Stimulated activated CD4-positive, alpha-beta T cell treated with anti-CD3 and anti-CD28 coated beads, Interleukin-12 subunit alpha, Interleukin-12 subunit beta, amount 100 ng/mL, for 24 hours (primary cell): ENCODE measurements around the gene FGFRL1.
"Not testable (repeated sequence)": the region's sequence is repeated elsewhere in the genome, so short reads cannot be mapped to it uniquely, and the experiment has no call there.

Experiments used
- DNase-seq, 2 experiments: peaks; one replicate each; pipeline ENCODE4 v3.0.0-alpha.2; 2020; ENCODE audit warnings: low read depth in 2 of 2

The FGFRL1 gene

DNA sequence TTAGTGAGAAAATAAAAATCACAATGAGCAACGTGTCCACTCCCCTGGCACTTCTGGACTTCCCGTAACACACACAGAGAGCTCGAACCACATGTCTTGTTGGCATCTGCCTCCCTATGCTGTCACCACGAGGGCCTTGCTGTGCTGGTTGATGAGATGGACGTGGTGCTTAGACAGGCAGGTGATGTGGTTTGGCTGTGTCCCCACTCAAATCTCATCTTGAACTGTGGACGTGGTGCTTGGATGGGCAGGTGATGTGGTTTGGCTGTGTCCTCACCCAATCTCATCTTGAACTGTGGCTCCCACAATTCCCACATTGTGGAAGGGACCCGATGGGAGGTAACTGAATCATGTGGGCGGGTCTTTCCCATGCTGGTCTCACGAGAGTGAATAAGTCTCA lies 40.0 kb downstream of the FGFRL1 start:
- DNase-seq, result no peak

DNA sequence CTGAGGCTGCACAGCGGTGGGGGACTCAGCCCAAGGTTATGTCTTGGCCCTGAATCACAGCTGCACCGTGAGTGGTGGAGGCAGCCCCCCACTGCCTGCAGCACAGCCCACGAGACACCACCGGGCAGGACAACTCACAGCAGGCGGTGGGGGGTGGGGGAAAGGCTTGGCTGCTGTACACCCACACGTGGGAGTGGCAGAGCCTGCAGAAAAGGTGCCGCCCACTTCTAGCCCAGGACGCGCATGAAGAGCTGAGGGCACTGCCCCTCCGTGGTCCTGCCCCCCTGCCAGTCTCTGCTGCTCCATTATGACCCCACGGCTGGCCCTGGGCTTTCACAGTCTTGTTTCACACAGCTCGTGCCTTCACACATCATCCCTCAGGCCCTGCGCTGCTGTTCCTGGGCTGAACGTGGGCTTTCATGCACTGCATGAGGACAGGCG lies 40.8 kb downstream of the FGFRL1 start:
- no peak for DNase-seq

DNA sequence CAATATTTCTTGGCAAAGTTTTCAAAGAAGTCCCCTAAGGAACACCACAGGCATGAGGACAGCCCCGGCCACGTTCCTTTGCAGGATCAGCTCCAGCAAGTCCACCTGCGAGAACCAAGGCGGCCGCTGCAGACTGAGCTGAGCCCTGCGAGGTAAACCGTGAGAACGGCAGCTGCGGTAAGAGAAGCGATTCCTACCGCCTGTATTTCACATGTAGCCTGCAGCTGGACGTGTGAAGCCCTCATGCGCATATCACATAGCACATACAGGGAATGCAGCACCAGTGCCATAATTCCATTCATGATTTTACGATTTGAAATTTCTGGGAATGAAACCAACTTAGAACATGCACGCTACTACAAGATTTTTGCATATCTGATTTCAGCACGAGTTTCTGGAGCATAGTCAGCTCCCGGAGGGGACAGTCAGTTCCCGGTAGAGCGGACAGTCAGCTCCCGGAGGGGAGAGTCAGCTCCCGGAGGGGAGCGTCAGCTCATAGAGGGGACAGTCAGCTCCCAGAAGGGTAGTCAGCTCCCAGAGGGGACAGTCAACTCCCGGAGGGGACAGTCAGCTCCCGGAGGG lies 41.7 kb downstream of the FGFRL1 start:
- DNase-seq, result no peak

DNA sequence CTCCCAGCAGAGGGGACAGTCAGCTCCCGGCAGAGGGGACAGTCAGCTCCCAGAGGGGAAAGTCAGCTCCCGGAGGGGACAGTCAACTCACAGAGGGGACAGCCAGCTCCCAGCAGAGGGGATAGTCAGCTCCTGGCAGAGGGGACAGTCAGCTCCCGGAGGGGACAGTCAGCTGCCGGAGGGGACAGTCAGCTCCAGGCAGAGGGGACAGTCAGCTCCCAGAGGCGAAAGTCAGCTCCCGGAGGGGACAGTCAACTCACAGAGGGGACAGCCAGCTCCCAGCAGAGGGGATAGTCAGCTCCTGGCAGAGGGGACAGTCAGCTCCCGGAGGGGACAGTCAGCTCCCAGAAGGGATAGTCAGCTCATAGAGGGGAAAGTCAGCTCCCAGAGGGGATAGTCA lies 42.5 kb downstream of the FGFRL1 start:
- not testable (repeated sequence) for DNase-seq

DNA sequence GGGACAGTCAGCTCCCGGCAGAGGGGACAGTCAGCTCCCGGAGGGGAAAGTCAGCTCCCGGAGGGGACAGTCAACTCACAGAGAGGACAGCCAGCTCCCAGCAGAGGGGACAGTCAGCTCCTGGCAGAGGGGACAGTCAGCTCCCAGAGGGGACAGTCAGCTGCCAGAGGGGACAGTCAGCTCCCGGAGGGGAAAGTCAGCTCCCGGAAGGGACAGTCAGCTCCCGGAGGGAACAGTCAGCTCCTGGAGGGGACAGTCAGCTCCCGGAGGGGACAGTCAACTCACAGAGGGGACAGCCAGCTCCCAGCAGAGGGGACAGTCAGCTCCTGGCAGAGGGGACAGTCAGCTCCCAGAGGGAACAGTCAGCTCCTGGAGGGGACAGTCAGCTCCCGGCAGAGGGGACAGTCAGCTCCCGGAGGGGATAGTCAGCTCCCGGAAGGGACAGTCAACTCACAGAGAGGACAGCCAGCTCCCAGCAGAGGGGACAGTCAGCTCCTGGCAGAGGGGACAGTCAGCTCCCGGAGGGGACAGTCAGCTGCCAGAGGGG lies 43.3 kb downstream of the FGFRL1 start:
- not testable (repeated sequence) for DNase-seq

DNA sequence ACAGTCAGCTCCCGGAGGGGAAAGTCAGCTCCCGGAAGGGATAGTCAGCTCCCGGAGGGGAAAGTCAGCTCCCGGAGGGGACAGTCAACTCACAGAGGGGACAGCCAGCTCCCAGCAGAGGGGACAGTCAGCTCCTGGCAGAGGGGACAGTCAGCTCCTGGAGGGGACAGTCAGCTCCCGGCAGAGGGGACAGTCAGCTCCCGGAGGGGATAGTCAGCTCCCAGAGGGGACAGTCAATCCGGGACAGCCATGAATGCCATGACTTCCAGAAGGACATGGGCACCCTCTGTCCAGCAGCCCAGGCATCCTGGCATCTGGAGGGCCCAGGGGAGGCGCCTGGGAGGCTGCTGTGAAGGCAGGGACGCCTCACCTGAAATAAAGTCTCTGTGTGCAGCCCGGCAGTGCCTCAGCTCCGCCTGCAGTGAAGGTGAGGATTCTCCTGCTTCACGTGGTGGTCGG lies 43.8 kb downstream of the FGFRL1 start:
- not testable (repeated sequence) for DNase-seq

DNA sequence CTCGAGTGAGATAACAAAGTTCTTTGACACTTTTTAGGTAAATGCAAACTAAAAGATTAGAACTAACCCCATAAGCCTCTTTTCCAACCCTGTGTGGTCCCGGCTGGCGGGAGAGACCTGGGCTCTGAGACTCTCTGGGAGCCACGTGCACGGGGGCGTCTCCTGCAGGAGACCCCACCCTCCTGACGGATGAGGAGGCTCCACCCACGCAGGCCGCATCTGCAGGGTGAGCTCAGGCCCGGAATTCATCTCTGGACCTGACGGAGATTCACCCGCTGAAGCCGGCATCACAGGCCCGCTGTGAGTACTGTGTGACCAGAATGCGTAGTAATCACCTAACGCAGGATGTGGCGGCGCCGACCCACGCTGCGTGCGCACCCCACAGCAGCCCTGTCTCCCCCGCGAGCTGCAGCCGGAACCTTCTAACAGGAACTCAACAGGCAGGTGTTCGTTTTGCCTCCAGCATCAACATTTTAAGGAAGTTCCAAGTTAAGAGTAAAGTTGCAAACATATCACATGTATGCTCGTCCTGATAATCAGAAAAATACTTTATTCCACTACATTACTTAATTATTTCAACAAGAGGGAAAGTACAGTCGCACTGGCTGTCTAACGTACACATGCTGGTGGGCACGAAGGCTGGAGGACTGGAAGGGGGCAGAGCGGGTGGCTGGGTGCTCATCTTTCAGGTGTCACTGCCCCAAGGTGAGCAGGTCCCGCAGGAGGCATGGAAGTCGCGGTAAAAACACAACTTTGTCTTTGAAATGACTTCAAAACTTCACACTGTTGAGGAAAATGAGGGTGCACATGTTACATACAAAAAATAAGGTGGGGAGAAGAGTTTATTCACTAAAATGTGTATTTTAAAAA lies 44.5 kb downstream of the FGFRL1 start:
- DNase-seq, result peak; percentile 48 to 62

DNA sequence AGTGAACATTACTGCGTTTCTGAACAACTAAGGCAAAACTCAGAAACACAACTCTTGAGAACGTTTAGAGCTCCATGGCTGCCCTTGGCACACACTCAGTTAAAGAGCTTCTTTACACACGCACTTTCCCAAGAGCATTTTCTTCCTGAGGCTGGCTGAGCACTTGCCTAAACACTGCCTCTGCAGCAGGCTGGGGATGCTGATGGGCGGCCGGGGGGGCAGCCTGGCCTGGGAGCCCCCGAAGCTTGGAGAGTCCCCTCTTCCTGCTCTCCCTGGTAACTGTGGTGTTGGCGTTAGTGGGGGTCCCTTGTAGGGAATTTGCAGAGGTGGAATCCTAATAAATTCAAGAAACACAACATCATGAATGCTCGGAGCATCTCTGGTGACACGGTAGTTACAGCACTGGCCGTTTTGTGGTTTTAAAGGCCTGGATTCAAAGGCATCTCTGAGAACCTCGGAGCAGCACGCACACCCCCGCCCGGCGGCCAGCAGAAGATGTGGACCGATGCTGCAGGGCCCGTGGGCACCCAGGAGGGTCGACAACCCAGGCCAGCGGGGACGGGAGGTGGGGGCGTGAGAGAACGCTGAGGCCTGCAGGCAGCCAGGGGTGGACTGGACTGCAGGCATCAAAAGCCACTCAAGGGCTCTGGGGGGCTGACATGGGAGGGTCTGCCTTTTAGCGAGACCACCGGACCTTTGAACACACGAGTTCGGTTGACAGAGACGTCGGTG lies 45.4 kb downstream of the FGFRL1 start:
- DNase-seq, result no peak

DNA sequence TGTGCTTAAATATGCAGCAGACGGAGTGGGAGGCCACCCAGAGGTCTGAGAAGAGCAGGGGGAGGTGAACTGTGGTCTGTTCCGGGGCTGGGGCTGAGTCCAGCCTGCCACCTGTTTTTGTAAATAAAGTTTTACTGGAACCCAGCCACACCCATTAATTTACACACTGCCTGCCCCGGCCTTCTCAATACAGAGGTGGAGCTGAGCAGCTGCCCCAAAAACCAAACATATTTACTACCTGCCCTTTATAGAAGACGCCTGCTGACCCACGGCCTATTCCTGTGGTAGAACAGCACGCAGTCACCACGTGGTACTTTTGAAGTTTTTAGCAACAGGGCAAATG lies 45.9 kb downstream of the FGFRL1 start:
- DNase-seq, result no peak

DNA sequence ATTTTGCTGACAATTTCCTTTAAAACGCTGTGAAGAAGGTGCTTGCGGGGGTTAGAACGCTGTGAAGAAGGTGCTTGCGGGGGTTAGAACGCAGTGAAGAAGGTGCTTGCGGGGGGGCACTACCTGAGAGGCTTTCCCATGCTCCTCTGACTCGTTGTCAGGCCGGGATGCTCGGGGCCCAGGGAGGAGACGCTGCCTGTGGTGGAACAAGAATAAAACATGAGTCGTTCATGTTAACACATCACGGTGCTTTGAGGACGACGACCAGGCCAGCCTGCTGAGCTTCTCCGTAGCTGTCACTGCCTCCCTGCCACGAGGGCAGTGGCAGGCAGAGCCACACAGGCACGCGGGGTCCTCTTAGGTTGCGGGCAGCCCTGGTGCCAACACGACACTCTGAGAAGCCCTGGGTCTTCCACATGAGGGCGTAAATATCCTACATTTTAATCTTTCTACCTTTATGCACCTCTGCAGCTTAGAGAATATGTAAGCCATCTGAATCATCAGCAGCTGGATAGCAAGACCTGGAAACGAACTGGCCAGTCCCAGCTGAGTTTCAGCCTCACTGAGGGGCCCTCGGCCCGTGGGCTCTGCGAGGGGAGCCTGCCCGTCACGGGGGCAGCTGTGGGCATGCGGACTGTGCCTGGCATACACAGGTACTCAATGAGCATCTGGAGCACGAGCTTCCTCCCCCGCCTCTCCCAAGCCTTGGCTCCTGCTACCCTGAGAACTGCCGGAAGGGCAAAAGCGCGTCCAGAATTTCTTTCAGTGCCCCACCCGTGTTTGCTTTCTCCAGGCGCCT lies 47.0 kb downstream of the FGFRL1 start:
- no peak for DNase-seq

DNA sequence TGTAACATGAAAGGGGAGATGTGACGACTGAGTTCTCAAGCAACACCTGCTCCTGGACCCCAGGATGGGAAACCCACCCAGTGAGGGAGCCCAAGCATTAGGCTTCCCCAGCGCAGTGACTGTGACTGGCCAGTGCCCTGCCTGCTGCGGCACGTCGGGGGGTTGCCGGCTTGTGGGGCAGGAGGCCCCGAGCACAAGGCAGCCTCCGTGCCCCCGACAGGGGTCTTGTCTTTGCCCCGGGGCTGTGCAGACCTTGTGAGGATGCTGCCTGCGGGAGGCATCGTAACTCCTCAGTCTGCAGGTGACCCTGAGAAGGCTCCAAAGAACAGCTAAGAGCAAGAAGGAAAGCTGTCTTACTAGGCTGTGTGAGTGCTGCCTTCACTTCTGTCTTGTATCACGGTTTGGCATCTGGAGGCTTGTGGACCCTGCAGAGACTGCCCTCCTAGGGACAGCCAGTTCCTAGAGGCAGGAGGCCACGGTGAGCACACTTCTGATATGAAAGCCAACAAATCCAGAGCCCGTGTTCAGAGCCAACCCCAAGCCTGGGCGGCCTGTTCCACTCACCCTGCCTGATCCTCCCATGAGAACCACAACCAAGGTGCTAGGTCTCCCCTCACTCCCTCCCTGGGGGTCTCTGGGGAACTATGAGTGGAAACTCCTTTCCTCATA lies 47.7 kb downstream of the FGFRL1 start:
- DNase-seq, result no peak

DNA sequence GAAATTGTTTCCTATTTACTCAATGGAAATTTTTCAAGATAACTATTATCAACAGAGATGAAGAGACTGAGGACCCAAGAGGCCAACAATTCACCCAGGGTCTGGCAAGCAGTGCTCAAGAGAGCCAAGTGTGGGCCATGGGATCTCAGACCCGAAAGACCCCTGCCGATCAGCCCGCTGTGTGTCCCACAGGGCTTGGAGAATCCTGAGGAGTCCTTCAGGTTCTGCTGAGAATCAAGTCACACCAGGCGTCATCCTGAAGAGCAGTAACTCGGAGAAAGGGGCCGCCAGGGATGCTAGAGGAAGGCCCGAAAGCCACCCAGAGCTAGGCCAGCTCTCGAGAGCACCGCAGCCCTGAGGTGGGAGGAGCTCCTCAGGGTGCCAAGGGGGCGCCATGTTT lies 48.7 kb downstream of the FGFRL1 start:
- DNase-seq, result no peak

DNA sequence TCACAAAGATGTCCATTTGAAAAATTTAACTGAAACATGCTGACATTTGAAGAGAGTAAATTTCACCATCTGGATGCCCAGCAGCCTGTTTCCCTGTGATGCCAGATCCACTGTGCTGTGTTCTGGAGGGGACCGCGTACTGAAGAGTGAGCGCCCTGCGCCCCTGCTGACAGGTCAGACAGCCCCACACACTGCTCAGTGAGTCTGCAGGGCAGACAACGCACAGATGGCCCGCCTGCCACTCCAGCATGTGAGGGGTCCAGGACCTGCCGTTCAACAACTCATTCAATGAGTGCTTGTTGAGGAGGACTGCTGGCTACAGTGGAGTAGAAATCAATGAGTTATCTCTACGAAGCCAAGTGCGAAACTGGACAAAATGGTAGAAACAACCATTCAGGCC lies 49.2 kb downstream of the FGFRL1 start:
- DNase-seq, result no peak

DNA sequence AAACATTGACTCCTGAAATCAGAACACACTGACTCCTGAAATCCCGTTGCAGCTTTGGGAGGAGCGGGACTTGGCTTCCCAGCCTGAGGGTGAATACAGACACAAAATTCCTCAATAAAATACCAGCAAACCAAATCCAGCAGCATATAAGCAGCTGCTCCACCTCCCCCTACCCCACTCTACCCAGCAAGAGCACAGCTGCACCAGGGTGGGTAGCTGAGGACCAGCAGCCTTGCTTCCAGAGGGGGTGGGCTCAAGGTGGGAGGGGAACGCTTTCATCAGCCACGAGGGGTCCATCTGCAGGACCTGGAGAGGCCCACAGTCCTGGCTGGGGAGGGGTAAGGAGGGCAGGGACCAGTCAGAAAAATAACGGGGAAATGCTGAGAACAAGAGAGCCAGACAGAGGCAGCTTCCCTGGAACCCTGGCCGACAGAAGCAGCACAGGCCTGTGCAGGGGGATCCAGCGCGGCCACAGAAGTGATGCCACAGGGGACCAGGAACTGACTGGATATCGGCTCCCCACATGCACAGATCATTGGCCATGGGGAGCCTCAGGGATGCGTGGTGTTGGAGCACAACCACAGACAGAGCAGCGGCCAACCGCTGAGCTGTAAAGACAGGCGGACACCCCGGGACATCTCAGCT lies 49.8 kb downstream of the FGFRL1 start:
- no peak for DNase-seq

DNA sequence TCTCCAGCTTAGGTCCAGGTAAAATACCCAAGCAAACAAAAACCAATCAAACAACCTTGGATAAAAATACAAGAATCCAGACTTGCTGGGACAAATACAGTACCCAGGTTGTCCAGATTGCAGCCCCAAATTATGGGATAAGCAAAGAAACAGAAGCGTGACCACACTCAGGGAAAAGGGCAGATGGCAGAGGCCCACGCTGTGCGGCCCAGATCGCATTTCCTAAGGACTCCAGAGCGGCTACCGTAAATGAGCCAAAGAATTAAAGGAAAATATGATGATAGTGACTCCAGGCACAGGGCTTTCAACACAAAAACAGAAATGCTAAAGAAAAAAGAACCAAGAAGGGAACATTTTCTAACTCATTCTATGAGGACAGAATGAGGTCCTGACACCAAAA lies 50.3 kb downstream of the FGFRL1 start:
- DNase-seq, result no peak

DNA sequence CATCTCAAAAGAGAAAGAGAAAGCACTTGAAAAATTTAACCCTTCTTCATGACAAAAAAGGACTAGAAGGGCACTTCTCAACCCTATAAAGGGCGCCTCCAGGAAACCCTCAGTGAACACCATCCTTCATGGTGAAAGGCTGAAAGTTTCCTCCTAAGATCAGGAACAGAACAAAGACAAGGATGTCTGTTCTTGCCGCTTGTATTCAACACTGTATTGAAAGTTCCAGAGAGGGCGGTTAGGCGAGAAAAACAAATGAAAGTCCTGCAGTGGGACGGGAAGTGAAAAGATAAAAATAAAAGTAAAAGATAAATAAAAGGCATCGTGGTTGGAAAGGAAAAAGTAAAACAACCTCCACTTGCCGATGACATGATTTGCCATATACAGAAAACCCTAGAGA lies 51.0 kb downstream of the FGFRL1 start:
- DNase-seq, result no peak

DNA sequence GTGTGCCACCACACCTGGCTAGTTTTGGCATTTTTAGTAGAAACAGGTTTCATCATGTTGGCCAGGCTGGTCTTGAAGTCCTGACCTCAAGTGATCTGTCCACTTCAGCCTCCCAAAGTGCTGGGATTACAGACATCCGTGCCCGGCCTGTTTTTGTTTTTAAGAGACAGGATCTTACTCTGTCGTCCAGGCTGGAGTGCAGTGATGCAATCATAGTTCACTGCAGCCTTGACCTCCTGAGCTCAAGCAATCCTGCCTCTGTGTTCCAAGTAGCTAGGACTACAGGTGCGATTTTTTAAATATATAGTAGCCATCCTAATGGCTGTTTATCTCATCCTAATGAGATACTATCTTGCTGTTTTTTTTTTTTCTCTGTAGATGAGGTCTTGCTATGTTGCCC lies 54.3 kb downstream of the FGFRL1 start:
- DNase-seq, result no peak

DNA sequence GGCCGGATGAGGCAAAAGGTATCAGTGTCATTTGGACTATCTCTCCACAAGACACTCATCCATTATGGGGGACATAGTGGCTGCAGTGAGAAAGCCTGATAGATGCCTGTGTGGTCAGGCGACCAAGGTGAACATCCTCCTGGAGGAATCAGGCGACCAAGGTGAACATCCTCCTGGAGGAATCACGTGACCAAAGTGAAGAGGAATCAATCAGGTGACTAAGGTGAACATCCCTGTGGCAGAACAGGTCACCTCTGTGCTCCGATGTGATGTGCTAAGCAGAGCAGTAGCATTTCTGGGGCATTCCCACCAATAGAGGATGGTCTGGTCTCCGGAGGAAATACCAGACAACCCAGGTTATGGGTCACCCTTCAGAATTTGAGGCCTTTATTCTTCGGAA lies 58.0 kb downstream of the FGFRL1 start:
- DNase-seq, result no peak

DNA sequence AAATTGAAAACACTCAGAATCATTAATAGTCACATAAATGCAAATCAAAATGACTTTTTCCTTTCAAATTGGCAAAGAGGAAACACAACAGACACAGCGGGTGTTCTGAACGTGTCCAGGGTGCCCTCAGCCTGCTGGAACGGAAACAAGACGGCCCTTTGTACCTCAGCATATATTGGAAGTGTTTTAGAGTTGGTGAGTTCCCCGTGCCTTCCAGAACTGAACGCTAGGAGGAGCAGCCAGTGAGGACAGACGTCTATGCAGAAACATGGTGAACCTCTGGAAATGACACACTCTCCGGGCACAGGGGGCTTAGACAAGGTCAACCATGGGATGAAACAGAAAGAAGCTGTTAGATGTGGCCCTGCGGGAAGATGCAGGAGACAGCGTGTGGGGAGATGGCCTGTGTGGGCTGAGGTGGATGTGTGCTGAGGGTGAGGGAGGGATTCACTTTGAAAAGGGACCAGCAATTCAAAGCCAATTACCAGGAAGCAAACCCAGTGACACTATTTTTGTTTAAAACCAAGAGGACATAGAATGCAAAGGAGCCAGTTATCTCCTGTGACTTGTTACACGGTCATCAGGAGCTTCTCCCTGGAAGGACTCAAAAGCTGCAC lies 61.5 kb downstream of the FGFRL1 start:
- peak in 1 of 2 experiments; percentile 42 for DNase-seq

DNA sequence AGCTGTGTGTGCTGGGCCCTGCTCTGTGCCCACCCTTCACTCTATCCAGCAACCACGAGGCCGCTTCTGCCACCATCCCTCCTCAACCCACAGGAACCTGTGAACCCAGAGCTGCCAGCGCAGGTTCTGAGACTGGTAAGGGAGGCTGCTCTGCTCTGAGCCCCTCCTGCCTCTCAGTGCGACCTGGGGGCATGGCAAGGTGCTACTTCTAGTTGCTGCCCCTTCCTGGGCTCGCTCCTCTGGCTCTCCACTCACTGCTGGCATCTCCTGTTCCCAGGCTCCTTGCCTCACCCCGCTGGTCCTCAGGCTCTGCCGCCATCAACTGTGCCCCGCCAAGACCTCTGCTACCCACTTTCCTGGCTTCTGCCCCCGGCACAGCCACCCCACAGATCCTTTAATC lies 62.7 kb downstream of the FGFRL1 start:
- no peak for DNase-seq
